LNCaP clone FGC (cell line): Measurements from ENCODE around the gene NLRC3.
A peak's percentile ranks its signal among the peaks of the same experiment; 100 is the strongest.

ENCODE experiments used
- DNase-seq: peaks from one replicate; pipeline ENCODE4 v3.0.0-alpha.2; 2011; ENCODE audit warnings: low read depth
- H3K4me3 ChIP-seq: 2 replicates; pipeline ENCODE4 v1.5.1; 2011; ENCODE audit warnings: mild to moderate bottlenecking, low read depth, low read length, control low read depth
- TF ChIP-seq, protein P1 (sequence below): IDR thresholded peaks from 2 replicates; pipeline ENCODE4 v1.5.1; 2012; ENCODE audit warnings: mild to moderate bottlenecking; ENCODE audit not compliant: control insufficient read depth, insufficient read depth; ENCODE audit errors: extremely low read depth

The NLRC3 gene

DNA sequence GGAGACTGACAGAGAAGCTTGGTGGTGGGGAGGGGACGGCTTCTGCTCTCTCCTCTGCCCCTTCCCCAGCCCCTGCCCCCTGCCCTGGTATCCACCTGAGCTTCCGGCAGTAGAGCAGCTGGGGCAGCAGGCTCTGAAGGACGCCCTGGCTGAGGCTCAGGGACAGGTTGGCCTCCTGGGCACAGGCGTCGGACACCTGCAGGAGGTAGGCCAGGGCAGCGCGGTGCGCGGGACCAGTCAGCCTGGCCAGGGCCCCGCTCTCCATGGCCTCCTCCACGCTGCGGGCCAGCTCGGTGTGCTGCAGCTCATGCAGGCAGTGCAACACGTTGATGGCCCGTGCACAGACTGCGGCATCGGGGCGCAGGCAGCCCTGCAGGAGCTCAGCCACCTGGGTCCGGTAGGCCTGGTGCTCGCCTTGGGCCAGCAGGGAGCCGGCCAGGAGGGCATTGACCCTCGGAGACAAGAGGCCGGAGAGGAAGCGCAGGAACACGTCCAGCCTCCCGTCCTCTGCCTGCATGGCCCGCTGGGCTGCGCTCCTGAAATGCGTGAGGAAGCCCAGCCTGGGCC is 14.2 kb downstream of the NLRC3 start:
- no peak overlapping the region for H3K4me3 ChIP-seq
- TF ChIP-seq, protein P1, sequence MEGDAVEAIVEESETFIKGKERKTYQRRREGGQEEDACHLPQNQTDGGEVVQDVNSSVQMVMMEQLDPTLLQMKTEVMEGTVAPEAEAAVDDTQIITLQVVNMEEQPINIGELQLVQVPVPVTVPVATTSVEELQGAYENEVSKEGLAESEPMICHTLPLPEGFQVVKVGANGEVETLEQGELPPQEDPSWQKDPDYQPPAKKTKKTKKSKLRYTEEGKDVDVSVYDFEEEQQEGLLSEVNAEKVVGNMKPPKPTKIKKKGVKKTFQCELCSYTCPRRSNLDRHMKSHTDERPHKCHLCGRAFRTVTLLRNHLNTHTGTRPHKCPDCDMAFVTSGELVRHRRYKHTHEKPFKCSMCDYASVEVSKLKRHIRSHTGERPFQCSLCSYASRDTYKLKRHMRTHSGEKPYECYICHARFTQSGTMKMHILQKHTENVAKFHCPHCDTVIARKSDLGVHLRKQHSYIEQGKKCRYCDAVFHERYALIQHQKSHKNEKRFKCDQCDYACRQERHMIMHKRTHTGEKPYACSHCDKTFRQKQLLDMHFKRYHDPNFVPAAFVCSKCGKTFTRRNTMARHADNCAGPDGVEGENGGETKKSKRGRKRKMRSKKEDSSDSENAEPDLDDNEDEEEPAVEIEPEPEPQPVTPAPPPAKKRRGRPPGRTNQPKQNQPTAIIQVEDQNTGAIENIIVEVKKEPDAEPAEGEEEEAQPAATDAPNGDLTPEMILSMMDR = no peak
- no peak for DNase-seq

DNA sequence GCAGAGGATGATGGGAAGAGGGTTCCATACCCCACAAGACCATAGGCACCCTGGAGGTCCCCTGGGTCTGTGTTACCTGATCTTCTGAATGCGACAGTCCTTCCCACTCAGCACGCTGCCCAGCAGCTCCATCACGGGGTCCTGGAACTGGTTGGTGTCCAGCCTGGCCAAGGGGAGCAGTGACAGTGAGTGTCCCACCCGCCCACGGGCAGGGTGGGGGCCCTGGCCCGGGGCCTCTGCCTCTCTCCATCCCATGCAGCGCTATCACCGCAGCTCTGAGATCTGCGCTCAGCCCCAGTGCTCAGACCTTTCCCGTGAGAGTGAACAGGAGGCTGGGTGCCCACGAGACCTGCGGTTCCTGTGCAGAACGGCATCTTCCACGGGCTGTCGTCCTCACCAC is 15.6 kb downstream of the NLRC3 start:
- no peak for DNase-seq
- H3K4me3 ChIP-seq = no peak overlapping the region
- TF ChIP-seq, protein P1 = no peak

DNA sequence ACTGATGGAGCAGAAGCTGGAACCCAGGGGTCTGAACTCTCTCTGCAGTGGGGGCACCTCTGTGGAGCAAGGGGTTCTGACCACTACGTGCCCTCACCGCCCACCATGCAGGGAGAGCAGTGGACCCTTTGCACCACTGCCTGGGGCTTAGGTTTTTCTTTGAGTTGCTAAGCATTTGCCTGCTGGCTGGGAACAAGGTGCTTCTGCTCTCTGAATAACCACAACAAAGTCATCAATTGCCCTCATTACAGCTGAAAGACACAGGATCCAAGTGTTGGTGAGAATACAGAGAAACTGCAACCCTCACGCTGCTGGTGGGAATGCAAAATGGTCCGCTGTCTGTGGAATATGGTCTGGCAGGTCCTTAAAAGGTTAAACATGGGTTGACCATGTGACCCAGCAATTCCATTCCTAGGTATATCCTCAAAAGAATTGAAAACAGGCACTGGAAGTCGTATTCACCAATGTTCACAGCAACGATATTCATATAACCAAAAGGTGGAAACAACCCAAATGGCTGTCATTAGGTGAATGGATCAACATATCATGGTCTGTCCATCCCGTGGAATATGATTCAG is 22.8 kb downstream of the NLRC3 start:
- TF ChIP-seq, protein P1 = no peak
- H3K4me3 ChIP-seq = no peak overlapping the region
- DNase-seq = no peak

DNA sequence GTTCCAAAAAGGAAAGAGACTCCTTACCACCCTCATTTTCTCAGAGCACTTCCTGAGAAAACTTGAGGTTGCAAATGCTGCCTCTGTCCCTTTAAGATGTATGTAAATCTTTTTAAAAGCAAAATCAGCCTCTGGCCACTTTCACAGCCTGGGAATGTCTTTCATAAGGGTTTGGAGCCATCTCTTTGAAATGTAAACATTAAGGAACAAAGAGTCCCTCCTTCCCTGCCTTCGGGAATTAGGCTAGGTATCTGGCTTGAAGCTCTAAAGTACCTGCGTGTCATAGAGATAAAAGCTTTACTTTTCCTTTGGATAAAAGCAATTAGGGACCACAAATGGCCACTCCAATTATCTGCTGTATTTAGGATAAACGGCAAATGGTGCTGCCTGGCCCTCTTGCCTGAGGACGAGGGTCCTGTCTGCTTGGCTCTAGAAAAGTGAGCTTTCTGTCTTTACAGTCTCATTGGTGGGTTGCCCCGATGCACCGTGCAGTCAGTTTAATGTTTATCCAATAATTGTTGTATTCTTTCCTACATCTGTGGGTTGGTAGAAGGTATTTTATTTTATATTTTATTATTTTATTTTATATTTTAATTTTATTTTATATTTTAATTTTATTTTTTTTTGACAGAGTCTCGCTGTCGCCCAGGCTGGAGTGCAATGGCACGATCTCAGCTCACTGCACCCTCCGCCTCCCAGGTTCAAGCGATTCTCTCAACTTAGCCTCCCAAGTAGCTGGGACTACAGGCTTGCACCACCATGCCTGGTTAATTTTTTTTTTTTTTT is 23.9 kb downstream of the NLRC3 start:
- peak; percentile 90 for DNase-seq
- H3K4me3 ChIP-seq = peak overlapping the region; percentile 34
- TF ChIP-seq, protein P1 = no peak

DNA sequence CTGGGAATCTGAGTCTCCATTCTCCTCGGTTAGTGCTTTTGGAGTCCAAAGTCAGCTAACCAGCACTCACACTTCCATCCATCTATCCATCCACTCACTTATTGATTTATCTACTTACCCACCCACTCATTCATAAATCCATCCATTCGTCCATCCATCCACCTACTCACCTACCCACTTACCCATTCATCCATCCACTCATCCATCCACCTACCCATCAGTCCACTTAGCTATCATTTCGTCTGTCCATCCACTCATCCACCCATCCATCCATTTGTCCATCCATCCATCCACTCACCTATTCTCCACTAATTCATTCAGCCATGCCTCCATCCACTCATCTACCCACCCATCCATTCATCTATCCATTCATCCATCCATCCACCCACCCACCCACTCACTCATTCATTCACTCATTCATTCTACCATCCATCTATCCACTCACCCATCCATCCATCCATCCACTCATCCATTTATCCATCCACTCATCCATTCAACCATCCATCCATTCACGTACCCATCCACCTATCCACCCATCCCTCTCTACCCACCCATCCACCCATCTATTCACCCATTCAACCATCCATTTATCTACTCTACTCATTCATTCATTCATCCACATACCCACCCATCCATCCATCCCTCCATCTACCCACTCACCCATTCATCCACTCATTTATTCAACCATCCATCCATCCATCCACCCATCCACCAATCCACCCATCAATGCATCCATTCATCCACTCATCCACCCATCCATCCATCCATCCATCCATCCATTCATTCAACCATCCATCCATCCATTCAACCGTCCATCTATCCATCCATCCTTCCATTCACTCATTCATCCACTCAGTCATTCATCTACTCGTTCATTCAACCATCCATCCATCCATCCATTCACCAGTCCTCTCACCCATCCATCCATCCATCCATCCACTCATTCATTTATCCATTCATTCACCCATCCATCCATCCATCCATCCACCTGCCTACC is 26.1 kb downstream of the NLRC3 start:
- TF ChIP-seq, protein P1 = no peak
- DNase-seq = no peak
- no peak overlapping the region for H3K4me3 ChIP-seq

DNA sequence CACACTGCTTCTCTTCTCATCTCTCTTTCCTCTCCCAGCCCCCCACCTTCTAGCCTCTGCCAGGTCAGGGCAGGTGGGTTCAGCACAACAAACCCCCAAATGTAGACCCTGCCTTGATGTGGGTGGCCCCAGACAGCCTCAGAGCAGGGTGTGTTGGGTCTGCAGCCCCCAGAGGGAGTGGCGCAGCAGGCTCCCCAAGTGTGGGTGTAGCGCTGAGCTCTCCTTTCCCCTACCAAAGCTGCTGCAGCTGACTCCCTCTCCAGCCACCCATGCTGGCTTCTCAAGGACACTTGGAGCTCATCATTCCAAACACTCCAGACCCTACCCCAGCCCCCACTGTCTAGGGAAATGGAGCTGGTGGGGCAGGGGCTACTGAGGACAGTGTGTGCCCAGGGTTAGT is 27.3 kb downstream of the NLRC3 start:
- TF ChIP-seq, protein P1 = no peak
- H3K4me3 ChIP-seq = no peak overlapping the region
- DNase-seq = no peak
